HepG2 (cell line): Measurements from ENCODE around the gene MKRN1. TPM values are rescaled to one million over a fixed set of nuclear protein-coding genes. Genes with fewer than 3 reads are reported as not detected.

Source experiments
- ATAC-seq: fragments of 200-7000 bp; cut with Tn5 transposase; 3 replicates; pipeline ENCODE4 v1.9.1; 2020; ENCODE audit warnings: mild to moderate bottlenecking, moderate library complexity
- BruUV-seq: library from RNA; stranded (reverse); fragments of 400-500 nt; replicated peaks from 2 replicates; lab custom pipeline; 2021; lab: Mats Ljungman, UMichigan
- CTCF ChIA-PET: fragments of 300-600 bp; formaldehyde crosslinking; extraction: SDS; loops from one replicate; lab custom pipeline; 2021; ENCODE audit warnings: low total read pairs, inconsistent platforms, low intra/inter-chr PET ratio; lab: Yijun Ruan, JAX
- POLR2A ChIA-PET: fragments of 350-600 bp; sonication (Branson Sonifier 250); formaldehyde crosslinking; loops from one replicate; lab custom pipeline; 2020; ENCODE audit warnings: antibody characterized with exemption, inconsistent platforms; lab: Yijun Ruan, JAX
- DNase-seq: peaks from one replicate; pipeline ENCODE4 v3.0.0-alpha.2; 2015; ENCODE audit warnings: low spot score
- FAIRE-seq: peaks from 3 replicates; lab custom pipeline; 2011; peaks lifted over from hg19 to GRCh38; lab: Jason Lieb, UNC
- H2AFZ ChIP-seq: one replicate; pipeline ENCODE4 v1.6.1; 2011; ENCODE audit warnings: low read length, inconsistent platforms
- H3K27ac ChIP-seq: fragments of 300-600 bp; 3 replicates; pipeline ENCODE4 v1.8.0; 2011; ENCODE audit warnings: mixed run types, mild to moderate bottlenecking, mixed read lengths, low read length, inconsistent platforms; ENCODE audit not compliant: insufficient read depth; ENCODE audit errors: extremely low read length
- H3K27me3 ChIP-seq, 2 experiments: fragments of 200-600 bp in 1 of 2; 2 replicates in 1 of 2; 3 replicates in 1 of 2; pipeline versions ENCODE4 v1.6.0 to v1.8.0; 2011; ENCODE audit warnings: low read length in 2 of 2, mild to moderate bottlenecking in 2 of 2, moderate library complexity in 2 of 2, inconsistent platforms in 1 of 2; ENCODE audit not compliant: insufficient read depth in 2 of 2, control insufficient read depth in 1 of 2
- H3K36me3 ChIP-seq, 2 experiments: fragments of 200-600 bp in 1 of 2; replicated peaks in 1 of 2; 2 replicates in 1 of 2; 3 replicates in 1 of 2; pipeline versions ENCODE4 v1.5.1 to v1.8.0; 2011; ENCODE audit warnings: low read length in 2 of 2, inconsistent platforms in 1 of 2; ENCODE audit not compliant: insufficient read depth in 2 of 2, control insufficient read depth in 1 of 2
- H3K4me1 ChIP-seq: 2 replicates; pipeline ENCODE4 v1.5.1; 2012; ENCODE audit warnings: low read length, inconsistent platforms; ENCODE audit not compliant: insufficient read depth
- H3K4me2 ChIP-seq: 2 replicates; pipeline ENCODE4 v1.6.0; 2011; ENCODE audit warnings: low read depth, low read length, inconsistent platforms
- H3K4me3 ChIP-seq, 3 experiments: fragments of 200-600 bp in 1 of 3; sonication (generic), shearing (Covaris generic) in 1 of 3; replicated peaks in 1 of 3; 2 replicates each; pipeline ENCODE4 v1.5.1; 2011 to 2016; ENCODE audit warnings: low read length in 3 of 3, inconsistent platforms in 2 of 3, low read depth in 2 of 3, mild to moderate bottlenecking in 2 of 3, control low read depth in 1 of 3, mixed read lengths in 1 of 3; ENCODE audit not compliant: insufficient read depth in 1 of 3
- H3K79me2 ChIP-seq: one replicate; pipeline ENCODE4 v1.6.1; 2011; ENCODE audit warnings: low read length, inconsistent platforms; ENCODE audit not compliant: insufficient read depth
- H3K9ac ChIP-seq: 2 replicates; pipeline ENCODE4 v1.6.0; 2011; ENCODE audit warnings: mild to moderate bottlenecking, low read depth, low read length, inconsistent platforms; ENCODE audit not compliant: insufficient read depth
- H3K9me3 ChIP-seq: 2 replicates; pipeline ENCODE4 v1.5.1; 2012; ENCODE audit warnings: mild to moderate bottlenecking, low read length
- H4K20me1 ChIP-seq: 2 replicates; pipeline ENCODE4 v1.6.0; 2011; ENCODE audit warnings: inconsistent platforms, mild to moderate bottlenecking, low read length, moderate library complexity; ENCODE audit not compliant: insufficient read depth
- BCL6 ChIP-seq: IDR thresholded peaks from 2 replicates; pipeline ENCODE4 v1.6.1; 2016; ENCODE audit warnings: missing genetic modification reagents, missing compliant biosample characterization
- CHD2 ChIP-seq: IDR thresholded peaks from 2 replicates; pipeline ENCODE4 v1.6.1; 2011; ENCODE audit warnings: low read depth, low read length, improper control_type of control experiment
- DRAP1 ChIP-seq: IDR thresholded peaks from 2 replicates; pipeline ENCODE4 v1.6.1; 2016; ENCODE audit warnings: missing genetic modification reagents, missing compliant biosample characterization
- HINFP ChIP-seq: sonication (generic); formaldehyde crosslinking; IDR thresholded peaks from 2 replicates; pipeline ENCODE4 v1.4.0; 2020; ENCODE audit warnings: low read depth, mild to moderate bottlenecking, missing genetic modification reagents
- KLF16 ChIP-seq, 2 experiments: sonication (generic) in 1 of 2; formaldehyde crosslinking in 1 of 2; IDR thresholded peaks; 2 replicates each; pipeline versions ENCODE4 v1.6.1 to v1.8.0; 2016 to 2023; ENCODE audit warnings: missing genetic modification reagents in 2 of 2, missing compliant biosample characterization in 1 of 2
- MEF2D ChIP-seq: sonication (generic); formaldehyde crosslinking; IDR thresholded peaks from 2 replicates; pipeline ENCODE4 v1.5.1; 2020; ENCODE audit warnings: mild to moderate bottlenecking, missing genetic modification reagents
- MTERF4 ChIP-seq: sonication (generic); formaldehyde crosslinking; IDR thresholded peaks from 2 replicates; pipeline ENCODE4 v1.8.0; 2023; ENCODE audit warnings: mild to moderate bottlenecking, missing genetic modification reagents
- NR1H2 ChIP-seq: sonication (generic); formaldehyde crosslinking; IDR thresholded peaks from 2 replicates; pipeline ENCODE4 v1.8.1; 2022; ENCODE audit warnings: low read depth, missing genetic modification reagents, borderline replicate concordance
- STAT5B ChIP-seq: sonication (generic); formaldehyde crosslinking; IDR thresholded peaks from 2 replicates; pipeline ENCODE4 v1.4.0; 2020; ENCODE audit warnings: missing genetic modification reagents
- TEF ChIP-seq: sonication (generic); formaldehyde crosslinking; IDR thresholded peaks from 2 replicates; pipeline ENCODE4 v1.5.0; 2020; ENCODE audit warnings: missing genetic modification reagents
- ZBTB38 ChIP-seq: sonication (generic); formaldehyde crosslinking; IDR thresholded peaks from 2 replicates; pipeline ENCODE4 v1.5.1; 2020; ENCODE audit warnings: mild to moderate bottlenecking, missing genetic modification reagents
- ZNF335 ChIP-seq: sonication (generic); formaldehyde crosslinking; IDR thresholded peaks from 2 replicates; pipeline ENCODE4 v1.4.0; 2020; ENCODE audit warnings: missing genetic modification reagents
- ZNF441 ChIP-seq: sonication (generic); formaldehyde crosslinking; IDR thresholded peaks from 2 replicates; pipeline ENCODE4 v1.7.0; 2021; ENCODE audit warnings: missing genetic modification reagents, borderline replicate concordance
- ZNF512 ChIP-seq: sonication (generic); formaldehyde crosslinking; IDR thresholded peaks from 2 replicates; pipeline ENCODE4 v1.4.0; 2020; ENCODE audit warnings: mild to moderate bottlenecking, missing genetic modification reagents
- ZNF720 ChIP-seq: sonication (generic); formaldehyde crosslinking; IDR thresholded peaks from 2 replicates; pipeline ENCODE4 v1.4.0; 2020; ENCODE audit warnings: missing genetic modification reagents
- ZNF749 ChIP-seq: sonication (generic); formaldehyde crosslinking; IDR thresholded peaks from 2 replicates; pipeline ENCODE4 v1.8.0; 2022; ENCODE audit warnings: mild to moderate bottlenecking, missing genetic modification reagents, moderate library complexity, borderline replicate concordance
- ZNF75D ChIP-seq: sonication (generic); formaldehyde crosslinking; IDR thresholded peaks from 2 replicates; pipeline ENCODE4 v1.8.1; 2023; ENCODE audit warnings: missing genetic modification reagents, mild to moderate bottlenecking, borderline replicate concordance
- ZSCAN5A ChIP-seq: sonication (generic); formaldehyde crosslinking; IDR thresholded peaks from 2 replicates; pipeline ENCODE4 v1.8.0; 2022; ENCODE audit warnings: mild to moderate bottlenecking, missing genetic modification reagents, borderline replicate concordance
- WGBS: methylation state at CpG from one replicate; pipeline ENCODE4 v1.1.6; 2017; ENCODE audit warnings: low lambda C conversion rate; 5-methylcytosine and 5-hydroxymethylcytosine counted together
- in situ Hi-C: cut with HindIII; loops from 2 replicates; pipeline ENCODE4 v1.10.0; 2017; ENCODE audit warnings: low pct_unique_long_range_greater_than_20kb; ENCODE audit not compliant: extremely low pct_ligation_motif_present
- intact Hi-C: fragments of 100-400 bp; cut with micrococcal nuclease; formaldehyde crosslinking; loops from one replicate; pipeline ENCODE4 v1.10.0; 2022; ENCODE audit not compliant: unreplicated experiment
- polyA plus RNA-seq, 8 experiments: library from polyadenylated mRNA; depleted of rRNA in 3 of 8; stranded (reverse) in 7 of 8; unstranded in 1 of 8; fragments of >200 nt; fragmentation: Illumina TruSeq in 4 of 8; extraction: Trizol in 4 of 8; gene quantifications; 2 replicates each; pipeline versions ENCODE4 v1.2.1 to v1.2.3, GENCODE V29; 2011 to 2016; ENCODE audit warnings: low read depth in 4 of 8, missing spikeins in 1 of 8, mixed read lengths in 1 of 8; ENCODE audit not compliant: insufficient read depth in 1 of 8
- total RNA-seq, 5 experiments: library from RNA; depleted of rRNA; stranded (reverse); fragments of >200 nt; fragmentation: Illumina TruSeq; extraction: Trizol; gene quantifications; 2 replicates each; pipeline ENCODE4 v1.2.3, GENCODE V29; 2016; ENCODE audit warnings: low read depth in 1 of 5

MKRN1 gene
- total and polyA plus RNA-seq, 2 of the 13 experiments (the other 11 are each of a cell fraction or from before 2014, with no cell fraction given): 28.5 to 32.8 TPM

GRCh38 chr7:140518370-140519006, 39.2 kb upstream of the MKRN1 start:
- Histone ChIP-seq H3K36me3 (no peaks in the 10 kb centered on the region), H3K27ac (no peak overlapping the region), H3K4me1 (peaks cover 9% of the 10 kb centered on the region; the same call in 1 of the 2 replicates), H3K4me2 (no peak overlapping the region)
- FAIRE-seq: no peak
- CTCF ChIA-PET: interaction anchor here (0.7 to 4.3 kb wide), 4 partner anchors 43 to 465 kb away, joined by 3 to 83 read pairs (median 6); no protein-coding TSS in a partner anchor
- TF ChIP-seq MTERF4: no peak
- TF ChIP-seq CHD2: no peak
- TF ChIP-seq BCL6 (CRISPR knock-in tag): no peak
- TF ChIP-seq DRAP1 (CRISPR knock-in tag): no peak
- TF ChIP-seq ZNF512 (CRISPR knock-in tag): no peak
- no peak for TF ChIP-seq KLF16 (CRISPR knock-in tag; IDR thresholded peaks at IDR 0.05)
- no peak for TF ChIP-seq ZNF441 (CRISPR knock-in tag)
- TF ChIP-seq ZNF335: no peak
- TF ChIP-seq ZBTB38: no peak
- TF ChIP-seq HINFP: no peak
- no peak for TF ChIP-seq ZNF75D (CRISPR knock-in tag)
- TF ChIP-seq NR1H2: no peak
- no peak for TF ChIP-seq ZNF720 (CRISPR knock-in tag)
- TF ChIP-seq STAT5B (CRISPR knock-in tag): no peak
- TF ChIP-seq ZNF749 (CRISPR knock-in tag): no peak
- no peak for TF ChIP-seq ZSCAN5A (CRISPR knock-in tag)
- TF ChIP-seq MEF2D (CRISPR knock-in tag): no peak
- no peak for TF ChIP-seq TEF (CRISPR knock-in tag)
- TF ChIP-seq, all 625 proteins: peak for 0
- in situ Hi-C loops: loop anchor here (5.0 kb wide), 2 partner anchors 79 to 134 kb away; no protein-coding TSS in a partner anchor
- Histone ChIP-seq H3K9me3 (no peaks in the 10 kb centered on the region), H3K4me3 (no peak overlapping the region), H3K27me3 (peaks cover 0 to 14% of the 10 kb centered on the region in 2 experiments; a peak in 1 of 5 replicates), H4K20me1 (no peaks in the 10 kb centered on the region), H2AFZ (no peak overlapping the region), H3K79me2 (no peaks in the 10 kb centered on the region), H3K9ac (no peak overlapping the region)
- BruUV-seq: no TSS peak
- DNase-seq (no peak), ATAC-seq (peak; percentile 28)
- intact Hi-C loops: loop anchor here (1.0 to 5.0 kb wide), 3 partner anchors 77 to 494 kb away; partner anchors contain the start of gene MRPS33
- WGBS: 75% methylated on average over 14 of the region's 15 CpGs
- POLR2A ChIA-PET: no interaction called here
